ENCODE data around the gene MYG1.
"Not testable (repeated sequence)": the region's sequence is repeated elsewhere in the genome, so short reads cannot be mapped to it uniquely, and the experiment has no call there.

The MYG1 gene

DNA sequence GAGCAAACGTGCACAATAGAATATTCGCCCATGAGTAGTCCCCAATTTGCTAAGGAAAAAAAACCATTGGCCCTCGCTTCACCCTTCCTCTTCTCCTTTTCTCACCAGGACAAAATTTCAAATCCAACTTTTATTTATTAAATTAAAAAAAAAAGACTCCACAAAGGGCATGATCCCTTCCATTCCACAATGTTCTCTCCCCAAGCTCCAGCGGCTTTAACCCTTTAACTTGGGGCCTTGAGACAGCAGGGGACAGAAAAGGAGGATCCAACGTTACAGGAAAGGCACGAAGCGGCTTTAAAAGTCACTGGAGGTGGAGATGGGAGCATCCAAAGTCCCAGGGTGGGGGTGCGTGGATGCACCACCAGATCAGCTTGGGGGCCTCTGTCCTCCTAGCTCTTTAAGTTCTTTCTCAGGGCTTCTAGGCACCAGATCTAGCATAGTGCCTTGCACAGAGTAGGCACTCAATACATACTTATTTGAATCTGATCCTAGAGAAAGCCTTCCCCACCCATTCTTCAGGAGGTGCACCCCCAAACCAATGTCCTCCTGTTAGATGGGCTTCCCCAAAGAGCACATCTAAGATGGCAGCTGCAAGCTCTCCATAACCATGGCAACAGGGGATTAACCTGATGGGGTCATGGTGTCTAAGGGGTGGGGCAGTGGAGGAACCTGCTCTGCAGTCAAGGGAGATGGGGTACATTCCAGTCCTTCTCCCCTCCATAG, 27.1 kb downstream of the MYG1 start:
- no peak for DNase-seq (ENCODE audit: low read depth, low spot score)
- POLR2A ChIA-PET: interaction anchor here (1.0 kb wide), 1 partner anchor 18 kb away, joined by 6 read pairs; no protein-coding TSS in a partner anchor
- no peak overlapping the region for H3K4me3 ChIP-seq (ENCODE audit: low read depth, low read length)
- CTCF ChIA-PET: interaction anchor here (0.8 to 15.8 kb wide), 12 partner anchors 9 to 420 kb away, joined by 3 to 391 read pairs (median 7); partner anchors contain the start of gene SP7
- no peak for TF ChIP-seq CTCF (IDR thresholded peaks at IDR 0.05; ENCODE audit: insufficient read depth, low read length, missing control alignments)

DNA sequence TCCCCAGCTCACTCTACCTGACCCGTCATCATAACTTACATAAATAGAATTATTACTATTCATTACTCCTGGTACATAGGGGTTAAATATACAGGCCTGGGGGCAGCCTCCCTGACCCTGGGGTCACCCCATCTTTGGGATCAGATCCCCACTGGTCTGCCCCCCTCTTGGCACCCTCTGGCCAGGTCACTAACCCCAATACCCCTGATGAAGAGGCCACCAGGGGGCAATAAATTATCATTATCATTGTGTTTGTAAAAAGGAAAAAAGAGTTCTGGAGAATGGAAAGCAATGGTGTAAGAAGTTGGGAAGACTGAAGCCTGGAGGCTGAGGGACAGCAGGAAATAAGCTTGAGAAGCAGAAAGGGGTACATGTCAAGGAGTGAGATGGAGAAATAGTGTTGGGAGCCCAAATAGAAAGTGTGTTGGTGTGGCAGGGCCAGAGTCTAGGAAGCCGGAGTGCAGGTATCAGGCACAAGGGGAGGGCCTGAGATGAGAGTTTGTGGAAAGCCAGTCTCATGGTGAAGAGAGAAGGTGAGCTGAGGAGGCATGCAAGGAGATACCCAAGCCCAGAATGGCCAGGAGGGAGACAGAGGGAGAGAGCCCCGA, 28.0 kb downstream of the MYG1 start:
- TF ChIP-seq CTCF (IDR thresholded peaks at IDR 0.05; ENCODE audit: insufficient read depth, low read length, missing control alignments): no peak
- ChIA-PET POLR2A (interaction anchor here (0.6 kb wide), 1 partner anchor 129 kb away, joined by 3 read pairs; no protein-coding TSS in a partner anchor), CTCF (interaction anchor here (0.8 to 15.8 kb wide), 11 partner anchors 8 to 419 kb away, joined by 3 to 391 read pairs (median 8); partner anchors contain the start of gene SP7)
- DNase-seq (ENCODE audit: low read depth, low spot score): no peak
- H3K4me3 ChIP-seq (ENCODE audit: low read depth, low read length): no peak overlapping the region

DNA sequence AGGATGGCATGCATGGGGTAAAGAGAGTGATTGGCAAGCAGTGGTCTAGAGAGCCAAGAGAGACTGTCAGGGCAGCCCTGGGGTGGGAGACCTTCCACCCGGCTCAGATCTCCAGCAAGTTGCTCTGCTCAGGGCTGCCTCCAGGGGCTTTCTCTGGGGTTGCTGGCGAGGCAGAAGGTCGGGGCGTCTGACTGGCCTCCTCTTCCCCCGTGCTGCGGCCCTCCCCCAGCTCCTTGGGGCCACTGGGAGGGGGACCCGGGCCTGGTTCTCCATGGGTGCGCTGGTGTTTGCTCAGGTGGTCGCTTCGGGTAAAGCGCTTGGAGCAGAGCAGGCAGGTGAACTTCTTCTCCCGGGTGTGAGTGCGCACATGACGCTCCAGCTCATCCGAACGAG, 28.5 kb downstream of the MYG1 start:
- no peak for TF ChIP-seq CTCF (IDR thresholded peaks at IDR 0.05; ENCODE audit: insufficient read depth, low read length, missing control alignments)
- POLR2A ChIA-PET: interaction anchor here (0.6 kb wide), 1 partner anchor 128 kb away, joined by 3 read pairs; no protein-coding TSS in a partner anchor
- CTCF ChIA-PET: interaction anchor here (1.1 to 15.8 kb wide), 10 partner anchors 8 to 182 kb away, joined by 3 to 391 read pairs (median 8); partner anchors contain the start of gene SP7
- DNase-seq (ENCODE audit: low read depth, low spot score): no peak
- H3K4me3 ChIP-seq (ENCODE audit: low read depth, low read length): no peak overlapping the region

- TF ChIP-seq CTCF (IDR thresholded peaks at IDR 0.05; ENCODE audit: insufficient read depth, low read length, missing control alignments): no peak
- ChIA-PET POLR2A (interaction anchor here (1.3 kb wide), 1 partner anchor 9 kb away, joined by 3 read pairs; the partner anchor contains the start of gene AAAS), CTCF (interaction anchor here (0.8 to 15.8 kb wide), 7 partner anchors 8 to 178 kb away, joined by 3 to 391 read pairs (median 7); partner anchors contain the start of gene AAAS)
- H3K4me3 ChIP-seq (ENCODE audit: low read depth, low read length): no peak overlapping the region
- no peak for DNase-seq (ENCODE audit: low read depth, low spot score)
These were observed 31.2 kb downstream of the MYG1 start for GRCh38 chr12:53330671-53331070.

DNA sequence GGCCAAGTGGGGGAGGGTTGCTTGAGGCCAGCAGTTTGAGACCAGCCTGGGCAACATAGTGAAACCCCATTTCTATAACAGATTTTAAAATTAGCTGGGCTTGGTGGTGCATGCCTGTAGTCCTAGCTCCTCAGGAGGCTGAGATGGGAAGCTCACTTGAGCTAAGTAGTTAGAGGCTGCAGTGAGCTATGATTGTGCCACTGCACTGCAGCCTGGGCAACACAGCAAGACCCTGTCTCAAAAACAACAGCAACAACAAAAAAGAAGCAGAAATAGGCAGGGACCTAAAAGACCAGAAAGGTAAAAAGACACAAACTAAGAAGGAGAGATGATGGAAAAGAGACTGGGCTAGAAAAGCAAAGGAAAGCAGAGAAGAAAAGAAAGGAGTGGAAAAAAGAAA, 32.8 kb downstream of the MYG1 start:
- POLR2A ChIA-PET; DNase-seq (ENCODE audit: low read depth, low spot score); H3K4me3 ChIP-seq (ENCODE audit: low read depth, low read length): not testable (repeated sequence)
- CTCF ChIA-PET: interaction anchor here (0.8 to 15.8 kb wide), 6 partner anchors 8 to 176 kb away, joined by 3 to 391 read pairs (median 7); partner anchors contain the start of genes AAAS and SP1

GRCh38 chr12:53332744-53333143, 33.2 kb downstream of the MYG1 start:
- CTCF ChIA-PET: interaction anchor here (0.8 to 15.8 kb wide), 7 partner anchors 9 to 120 kb away, joined by 3 to 391 read pairs (median 7); partner anchors contain the start of genes AAAS and SP1
- TF ChIP-seq CTCF (IDR thresholded peaks at IDR 0.05; ENCODE audit: insufficient read depth, low read length, missing control alignments): no peak
- POLR2A ChIA-PET: no interaction called here
- no peak overlapping the region for H3K4me3 ChIP-seq (ENCODE audit: low read depth, low read length)
- no peak for DNase-seq (ENCODE audit: low read depth, low spot score)

Measured in AG04449 (cell line).